PFSK-1 (cell line): ENCODE measurements around the gene GMPR.

Experiments used
- FOXP2 ChIP-seq: optimal IDR thresholded peaks from 2 replicates; pipeline ENCODE3; 2011; ENCODE audit warnings: borderline replicate concordance, control low read depth, inconsistent platforms; ENCODE audit not compliant: insufficient read depth; ENCODE audit errors: extremely low read length, extremely low read depth
- POLR2AphosphoS5 ChIP-seq: IDR thresholded peaks from 2 replicates; pipeline ENCODE4 v1.6.1; 2012; ENCODE audit warnings: low read depth, mild to moderate bottlenecking, control low read depth, low read length, moderate library complexity
- SIN3A ChIP-seq: IDR thresholded peaks from 2 replicates; pipeline ENCODE4 v1.6.1; 2012; ENCODE audit warnings: mild to moderate bottlenecking, low read length, moderate library complexity, borderline replicate concordance; ENCODE audit not compliant: insufficient read depth
- TAF1 ChIP-seq: IDR thresholded peaks from 2 replicates; pipeline ENCODE4 v1.6.1; 2012; ENCODE audit warnings: low read length, control low read depth, borderline replicate concordance; ENCODE audit not compliant: insufficient read depth
- TF ChIP-seq, protein P1 (sequence below), 2 experiments: IDR thresholded peaks; 2 replicates each; pipeline versions ENCODE4 v1.6.1 to v1.8.0; 2011 to 2012; ENCODE audit warnings: low read depth in 2 of 2, low read length in 2 of 2, control low read depth in 1 of 2, inconsistent platforms in 1 of 2, mild to moderate bottlenecking in 1 of 2, moderate library complexity in 1 of 2; ENCODE audit not compliant: insufficient read depth in 1 of 2

The GMPR gene

DNA sequence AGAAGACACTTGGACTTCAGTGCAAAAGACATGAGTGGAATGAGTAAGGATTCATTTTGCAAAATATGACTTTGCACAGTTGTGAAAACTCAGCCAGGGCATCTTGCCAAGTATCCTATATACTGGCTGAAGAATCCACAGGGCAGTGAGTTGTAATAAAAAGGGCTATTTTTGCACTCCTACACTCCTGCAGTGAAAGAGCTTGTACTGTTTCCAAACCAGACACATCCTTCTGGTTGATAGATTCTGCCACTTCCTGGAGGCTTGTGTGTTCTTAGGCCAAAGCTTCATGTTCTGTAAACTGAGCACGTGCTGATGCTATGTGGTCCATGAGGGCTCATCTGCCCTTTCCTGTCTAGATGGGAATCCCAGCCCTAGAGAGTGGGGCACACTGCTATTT, 34.9 kb downstream of the GMPR start:
- TF ChIP-seq POLR2AphosphoS5 (no peak), FOXP2 (no peak), SIN3A (no peak), TAF1 (no peak)
- TF ChIP-seq, protein P1, sequence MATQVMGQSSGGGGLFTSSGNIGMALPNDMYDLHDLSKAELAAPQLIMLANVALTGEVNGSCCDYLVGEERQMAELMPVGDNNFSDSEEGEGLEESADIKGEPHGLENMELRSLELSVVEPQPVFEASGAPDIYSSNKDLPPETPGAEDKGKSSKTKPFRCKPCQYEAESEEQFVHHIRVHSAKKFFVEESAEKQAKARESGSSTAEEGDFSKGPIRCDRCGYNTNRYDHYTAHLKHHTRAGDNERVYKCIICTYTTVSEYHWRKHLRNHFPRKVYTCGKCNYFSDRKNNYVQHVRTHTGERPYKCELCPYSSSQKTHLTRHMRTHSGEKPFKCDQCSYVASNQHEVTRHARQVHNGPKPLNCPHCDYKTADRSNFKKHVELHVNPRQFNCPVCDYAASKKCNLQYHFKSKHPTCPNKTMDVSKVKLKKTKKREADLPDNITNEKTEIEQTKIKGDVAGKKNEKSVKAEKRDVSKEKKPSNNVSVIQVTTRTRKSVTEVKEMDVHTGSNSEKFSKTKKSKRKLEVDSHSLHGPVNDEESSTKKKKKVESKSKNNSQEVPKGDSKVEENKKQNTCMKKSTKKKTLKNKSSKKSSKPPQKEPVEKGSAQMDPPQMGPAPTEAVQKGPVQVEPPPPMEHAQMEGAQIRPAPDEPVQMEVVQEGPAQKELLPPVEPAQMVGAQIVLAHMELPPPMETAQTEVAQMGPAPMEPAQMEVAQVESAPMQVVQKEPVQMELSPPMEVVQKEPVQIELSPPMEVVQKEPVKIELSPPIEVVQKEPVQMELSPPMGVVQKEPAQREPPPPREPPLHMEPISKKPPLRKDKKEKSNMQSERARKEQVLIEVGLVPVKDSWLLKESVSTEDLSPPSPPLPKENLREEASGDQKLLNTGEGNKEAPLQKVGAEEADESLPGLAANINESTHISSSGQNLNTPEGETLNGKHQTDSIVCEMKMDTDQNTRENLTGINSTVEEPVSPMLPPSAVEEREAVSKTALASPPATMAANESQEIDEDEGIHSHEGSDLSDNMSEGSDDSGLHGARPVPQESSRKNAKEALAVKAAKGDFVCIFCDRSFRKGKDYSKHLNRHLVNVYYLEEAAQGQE (IDR thresholded peaks at IDR 0.05; ENCODE audit: insufficient read depth in 1 of 2, low read depth in 2 of 2, low read length in 2 of 2), result no peak

DNA sequence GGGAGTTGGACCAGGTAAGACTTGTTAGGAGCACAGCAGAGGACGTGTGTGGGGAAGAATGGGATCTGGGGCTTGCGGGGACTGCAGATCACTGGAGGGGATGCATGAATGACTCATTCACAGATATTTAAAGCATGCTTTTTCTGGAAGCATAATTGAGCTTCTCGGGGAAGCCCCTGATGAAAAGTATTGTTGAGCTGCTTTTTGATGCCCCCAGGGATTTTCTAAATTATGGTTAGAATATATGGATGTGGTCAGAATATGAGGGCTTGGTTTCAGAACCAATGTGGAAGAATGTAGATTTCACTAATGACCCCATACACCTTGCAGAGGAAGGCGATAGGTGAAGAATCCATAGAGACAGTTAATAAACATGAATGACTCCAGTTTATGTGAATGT, 36.1 kb downstream of the GMPR start:
- TF ChIP-seq SIN3A, result no peak
- TF ChIP-seq FOXP2, result no peak
- TF ChIP-seq, protein P1 (IDR thresholded peaks at IDR 0.05; ENCODE audit: insufficient read depth in 1 of 2, low read depth in 2 of 2, low read length in 2 of 2), result no peak
- no peak for TF ChIP-seq TAF1
- TF ChIP-seq POLR2AphosphoS5, result no peak

DNA sequence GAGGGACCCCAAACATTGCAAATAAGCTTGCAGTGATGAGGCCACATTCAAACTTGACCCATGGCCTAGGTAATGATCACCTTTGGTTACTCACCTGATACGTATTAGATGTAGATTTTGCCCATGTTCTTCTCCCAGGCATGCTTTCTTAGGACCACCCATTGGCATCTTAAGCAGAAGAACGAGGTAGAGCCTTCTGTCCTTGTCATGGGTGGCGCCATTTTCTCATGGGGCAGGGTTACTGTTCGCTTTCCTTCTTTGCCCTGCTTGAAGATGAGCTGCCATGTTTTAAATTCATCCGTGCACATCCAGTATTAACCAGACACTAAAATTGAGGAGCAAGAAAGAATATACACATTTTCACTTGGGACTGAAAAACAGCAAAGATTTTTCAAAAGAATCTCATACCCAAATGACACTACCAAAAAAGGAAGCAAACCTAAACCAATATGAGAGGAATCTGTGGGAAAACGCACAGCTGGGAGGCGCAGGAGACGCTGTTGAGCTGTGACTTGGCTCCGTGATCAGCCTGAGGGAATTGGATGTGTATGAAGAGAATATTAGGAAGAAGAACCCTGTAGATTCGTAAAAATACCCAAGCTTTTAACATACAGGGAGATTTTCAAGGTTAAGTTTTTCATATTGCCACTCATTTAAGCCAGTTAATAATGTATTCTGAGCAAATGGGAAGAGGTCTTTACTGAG, 36.6 kb downstream of the GMPR start:
- no peak for TF ChIP-seq POLR2AphosphoS5
- no peak for TF ChIP-seq FOXP2
- TF ChIP-seq, protein P1 (IDR thresholded peaks at IDR 0.05; ENCODE audit: insufficient read depth in 1 of 2, low read depth in 2 of 2, low read length in 2 of 2), result no peak
- no peak for TF ChIP-seq SIN3A
- no peak for TF ChIP-seq TAF1

DNA sequence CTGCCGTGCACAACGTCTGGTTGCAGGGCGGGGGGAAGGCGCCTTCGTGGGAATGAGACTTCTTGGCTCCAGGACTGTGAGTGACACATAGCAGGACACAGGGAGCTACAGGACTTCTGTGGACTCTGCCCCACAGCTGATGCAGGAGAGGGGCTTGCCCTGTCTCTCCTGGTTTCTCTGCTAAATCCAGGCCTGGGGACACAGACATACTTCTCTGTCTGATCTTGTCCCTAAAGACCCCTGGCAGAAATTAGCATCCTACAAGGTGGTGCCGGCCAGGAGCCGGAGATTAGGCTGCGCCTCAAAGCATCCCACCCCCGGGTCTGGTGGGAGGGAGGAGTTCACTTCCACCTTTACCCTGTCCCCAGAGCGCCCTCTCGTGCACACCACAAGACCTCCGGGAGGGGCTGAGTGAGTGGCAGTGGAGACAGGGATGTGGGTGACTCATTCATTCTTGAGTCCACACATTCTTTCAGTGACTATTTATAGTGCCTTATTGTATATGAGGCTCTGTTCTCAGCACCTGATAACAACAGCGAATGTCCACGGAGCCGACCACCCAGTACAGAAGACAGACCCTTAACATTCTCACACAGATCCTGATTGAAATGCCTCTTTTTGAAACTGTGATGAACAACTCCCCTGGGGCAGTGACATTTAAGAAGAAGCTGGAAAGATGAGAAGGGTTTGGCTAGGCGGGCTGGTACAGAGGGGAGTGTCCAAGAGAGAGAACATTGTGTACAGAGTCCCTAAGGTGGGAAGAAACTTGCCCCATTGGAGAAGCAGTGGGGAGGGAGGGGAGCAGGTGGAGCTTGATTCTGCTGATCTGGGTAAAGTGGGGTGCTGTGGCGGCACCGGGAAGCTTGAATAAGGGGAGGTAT, 39.0 kb downstream of the GMPR start:
- TF ChIP-seq TAF1 (no peak), FOXP2 (peak; percentile 69)

DNA sequence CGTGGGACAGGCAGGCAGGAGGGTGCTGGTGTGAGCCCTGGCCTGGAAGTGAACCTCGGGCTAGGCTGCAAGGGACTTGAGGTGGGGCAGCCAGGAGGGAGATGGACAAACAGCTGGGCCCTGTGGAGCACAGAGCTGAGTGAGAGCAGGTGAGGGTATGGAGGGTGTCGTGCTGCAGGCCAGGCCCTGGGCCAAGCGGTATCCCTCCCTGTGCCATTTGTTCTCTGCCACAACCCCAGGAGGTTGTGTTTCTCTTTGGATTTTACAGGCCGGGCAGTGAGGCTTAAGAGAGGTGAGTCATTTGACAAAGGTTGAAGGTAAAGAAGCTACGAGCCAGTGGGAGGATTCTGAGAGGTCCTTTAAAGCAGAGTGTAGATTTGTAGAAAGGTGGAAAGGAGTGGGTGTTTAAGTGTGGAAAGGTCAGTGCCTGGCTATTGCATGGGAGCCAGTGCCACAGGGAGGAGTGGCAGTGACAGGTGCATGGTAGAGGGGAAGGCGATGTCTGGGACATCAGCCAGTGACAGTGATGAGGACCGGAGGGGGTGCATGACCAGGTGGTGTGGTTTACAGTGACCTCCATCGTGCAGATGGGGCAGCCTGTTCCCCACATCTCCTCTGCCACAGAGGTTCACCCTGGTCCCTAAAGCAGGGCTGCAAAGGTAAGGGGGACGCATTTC, 39.8 kb downstream of the GMPR start:
- TF ChIP-seq, protein P1 (IDR thresholded peaks at IDR 0.05; ENCODE audit: insufficient read depth in 1 of 2, low read depth in 2 of 2, low read length in 2 of 2), result no peak
- TF ChIP-seq POLR2AphosphoS5 (no peak), TAF1 (no peak), FOXP2 (no peak), SIN3A (no peak)
